Omental fat pad (tissue), 4 donors: ENCODE data around the gene TIMP4. TPM values are rescaled to one million over a fixed set of nuclear protein-coding genes. Genes with fewer than 3 reads are reported as not detected.

Experiments
- ATAC-seq: fragments of 150-250 bp; one replicate; pipeline ENCODE4 v1.9.1; 2016; ENCODE audit warnings: mild to moderate bottlenecking, moderate library complexity; ENCODE audit not compliant: low FRiP score
- DNase-seq: peaks from one replicate; pipeline ENCODE4 v3.0.0-alpha.2; 2019; ENCODE audit warnings: low spot score
- CTCF ChIP-seq, 3 donors: fragments of 450-650 bp; IDR thresholded peaks; one replicate each; pipeline ENCODE4 v1.5.1; 2016 to 2017; ENCODE audit warnings: antibody characterized with exemption in 3 of 3, mild to moderate bottlenecking in 3 of 3, moderate library complexity in 2 of 3
- total RNA-seq, 4 donors: library from RNA; depleted of rRNA; stranded (reverse); fragments of >200 nt; gene quantifications; one replicate each; pipeline ENCODE4 v1.1.0, GENCODE V29; 2016

The TIMP4 gene
- total RNA-seq, 4 donors from 2014 or later, result 145 to 295 (median 192) TPM

- no peak for ATAC-seq
- DNase-seq, result no peak
- no peak for TF ChIP-seq CTCF (IDR thresholded peaks at IDR 0.05)
Observed at GRCh38 chr3:12116870-12117269, 41.8 kb downstream of the TIMP4 start.

- no peak for TF ChIP-seq CTCF (IDR thresholded peaks at IDR 0.05)
- no peak for DNase-seq
Observed at GRCh38 chr3:12115849-12116248, 42.9 kb downstream of the TIMP4 start.

GRCh38 chr3:12115104-12115503 is 43.6 kb downstream of the TIMP4 start:
- TF ChIP-seq CTCF (IDR thresholded peaks at IDR 0.05), result no peak
- no peak for ATAC-seq

More at GRCh38 chr3:12115849-12116248, 42.9 kb downstream of the TIMP4 start:
- ATAC-seq, result no peak

GRCh38 chr3:12114251-12114650 is 44.5 kb downstream of the TIMP4 start:
- TF ChIP-seq CTCF (IDR thresholded peaks at IDR 0.05), result no peak
- ATAC-seq (no peak), DNase-seq (no peak)

More at GRCh38 chr3:12115104-12115503, 43.6 kb downstream of the TIMP4 start:
- no peak for DNase-seq

- TF ChIP-seq CTCF (IDR thresholded peaks at IDR 0.05), result no peak
- ATAC-seq, result no peak
- DNase-seq, result no peak
Observed at GRCh38 chr3:12107071-12107713, 51.5 kb downstream of the TIMP4 start.

Other genes starting within 250 kb of the TIMP4 start
- 10 to 100 TPM; 25.7 to 92.3 (median 45.5) TPM for gene SYN2, start 154.5 kb downstream of the TIMP4 start, total RNA-seq
- 100 to 1,000 TPM; 199 to 374 (median 218) TPM for gene PPARG, start 130.2 kb upstream of the TIMP4 start, total RNA-seq